NCI-H526 (cell line): Measurements from ENCODE around the gene ETNK1.
"Not testable (repeated sequence)": the region's sequence is repeated elsewhere in the genome, so short reads cannot be mapped to it uniquely, and the experiment has no call there.

Source experiments
- DNase-seq, 2 experiments: peaks; one replicate each; lab custom pipeline; 2025; lab: John Stamatoyannopoulos, UW

Gene ETNK1, protein sequence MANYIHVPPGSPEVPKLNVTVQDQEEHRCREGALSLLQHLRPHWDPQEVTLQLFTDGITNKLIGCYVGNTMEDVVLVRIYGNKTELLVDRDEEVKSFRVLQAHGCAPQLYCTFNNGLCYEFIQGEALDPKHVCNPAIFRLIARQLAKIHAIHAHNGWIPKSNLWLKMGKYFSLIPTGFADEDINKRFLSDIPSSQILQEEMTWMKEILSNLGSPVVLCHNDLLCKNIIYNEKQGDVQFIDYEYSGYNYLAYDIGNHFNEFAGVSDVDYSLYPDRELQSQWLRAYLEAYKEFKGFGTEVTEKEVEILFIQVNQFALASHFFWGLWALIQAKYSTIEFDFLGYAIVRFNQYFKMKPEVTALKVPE

GRCh38 chr12:22624870-22625761 lies at the start of gene ETNK1:
Gene ETNK1 (plus strand): TSS chr12:22625171. CDS start chr12:22625431, 260 bp downstream.
- peak; percentile 88 to 98 for DNase-seq

- no peak for DNase-seq
These were observed 48.9 kb upstream of the ETNK1 start for GRCh38 chr12:22576065-22576464.

- DNase-seq = no peak
These were observed 48.5 kb upstream of the ETNK1 start for GRCh38 chr12:22576473-22576872.

DNA sequence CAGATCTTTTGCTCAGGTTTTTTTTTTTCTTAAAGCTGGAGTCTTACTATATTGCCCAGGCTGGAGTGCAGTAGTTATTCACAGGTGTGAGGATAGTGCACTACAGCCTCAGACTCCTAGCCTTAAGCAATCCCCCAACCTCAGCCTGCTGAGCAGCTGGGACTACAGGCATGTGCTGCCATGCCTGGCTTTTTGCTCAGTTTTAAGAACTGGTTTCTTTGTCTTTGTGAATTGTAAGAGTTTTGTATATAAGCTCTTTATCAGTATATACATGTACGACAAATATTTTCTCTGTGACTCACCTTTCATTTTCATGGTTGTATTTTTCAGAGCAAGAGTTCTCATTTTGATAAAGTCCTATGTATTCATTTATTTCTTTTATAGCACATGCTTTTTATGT lies 47.3 kb upstream of the ETNK1 start:
- DNase-seq = no peak

DNA sequence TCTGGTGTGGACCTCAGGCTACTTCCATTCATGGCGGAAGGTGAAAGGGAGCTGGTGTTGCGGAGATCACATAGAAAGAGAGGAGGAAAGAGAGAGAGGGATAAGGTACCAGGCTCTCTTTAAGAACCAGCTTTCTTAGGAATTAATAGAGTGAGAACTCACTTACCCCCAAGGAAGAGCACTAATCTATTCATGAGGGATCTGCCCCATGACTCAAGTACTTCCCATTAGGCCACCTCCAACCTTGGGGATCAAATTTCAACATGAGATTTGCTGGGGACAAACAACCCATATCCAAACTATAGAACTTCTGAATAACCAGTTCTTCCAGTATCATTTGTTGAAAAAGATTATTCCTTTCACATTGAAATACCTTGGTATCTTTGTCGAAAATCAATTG lies 46.6 kb upstream of the ETNK1 start:
- DNase-seq = peak in 1 of 2 experiments; percentile 5

GRCh38 chr12:22588817-22589216 lies 36.2 kb upstream of the ETNK1 start:
- DNase-seq = peak; percentile 51 to 74

DNA sequence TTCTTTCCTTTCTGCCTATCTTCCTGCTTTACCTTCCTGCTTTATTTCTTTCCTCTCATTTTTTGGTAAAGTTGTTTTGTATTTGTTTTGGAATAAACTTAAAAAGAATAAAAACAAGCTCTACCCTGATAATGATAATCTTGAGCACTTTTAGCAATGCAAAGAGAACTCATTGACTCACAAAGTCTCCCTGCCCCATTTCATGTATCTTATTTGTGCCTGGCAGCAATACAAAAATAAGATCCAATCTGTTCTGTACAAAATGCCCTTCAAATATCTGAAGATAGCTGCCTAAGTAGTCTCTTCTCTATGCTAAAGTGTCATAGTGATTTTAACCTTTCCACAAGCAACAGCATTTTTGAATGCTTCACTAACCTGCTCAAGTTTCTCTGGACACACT lies 31.1 kb upstream of the ETNK1 start:
- DNase-seq = no peak

- not testable (repeated sequence) for DNase-seq
These were observed 27.4 kb upstream of the ETNK1 start for GRCh38 chr12:22597539-22597938.

- DNase-seq = no peak
These were observed 26.7 kb upstream of the ETNK1 start for GRCh38 chr12:22598141-22598762.

- no peak for DNase-seq
These were observed 26.2 kb upstream of the ETNK1 start for GRCh38 chr12:22598763-22599161.

DNA sequence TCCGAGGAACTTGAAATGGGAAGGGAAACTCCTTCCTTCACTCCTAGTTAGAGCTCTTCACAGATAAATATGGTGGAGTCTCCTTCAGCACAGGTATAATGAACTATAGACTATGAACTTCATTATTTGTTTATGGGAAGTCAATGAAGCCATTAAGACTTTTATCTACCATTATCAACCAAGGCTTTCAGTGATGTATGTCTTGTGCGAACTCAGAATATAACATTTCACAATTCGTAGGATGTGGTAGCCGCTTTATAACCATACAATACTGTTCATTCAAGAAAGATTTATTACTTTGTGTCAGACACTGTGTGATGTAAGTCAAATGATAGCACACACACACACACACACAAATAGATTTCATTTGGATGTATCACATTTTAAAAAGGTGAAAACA lies 24.8 kb upstream of the ETNK1 start:
- DNase-seq = no peak

DNA sequence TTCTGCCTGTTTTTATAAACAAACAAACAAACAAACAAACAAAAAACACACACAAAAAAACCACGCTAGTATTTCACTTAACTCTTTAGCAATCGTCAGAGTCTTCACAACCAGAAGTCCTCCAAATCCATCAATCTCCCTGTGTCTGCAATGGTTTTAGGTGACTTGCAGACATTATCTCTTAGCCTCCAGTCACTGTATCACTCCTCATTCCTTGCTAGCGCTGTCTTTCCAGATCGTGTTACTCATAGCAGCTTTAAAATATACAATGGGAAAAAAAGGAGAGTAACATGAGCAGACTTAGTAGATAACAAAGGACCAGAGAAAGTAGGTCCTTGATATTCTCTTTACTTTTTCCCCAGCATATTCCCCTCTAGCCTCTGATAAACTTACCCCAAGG lies 15.5 kb upstream of the ETNK1 start:
- DNase-seq = no peak

DNA sequence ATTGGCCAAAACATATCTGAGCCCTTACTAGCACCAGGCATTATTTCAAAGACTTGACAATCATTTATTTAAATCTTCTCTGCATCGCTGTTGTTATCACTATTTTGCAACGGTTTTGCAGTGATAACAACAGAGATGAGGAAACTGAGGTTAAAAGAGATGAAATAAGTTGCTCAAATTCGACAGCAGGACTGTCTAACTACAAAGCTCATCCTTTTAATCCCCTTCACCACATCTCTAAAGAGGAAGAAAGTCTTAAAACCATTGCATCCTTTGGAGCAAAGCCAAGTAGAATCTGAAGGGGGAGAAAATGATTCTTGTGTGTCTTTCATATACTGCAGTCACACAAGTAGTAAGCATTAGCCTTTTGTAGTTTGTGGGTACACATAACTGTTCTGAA lies 14.8 kb upstream of the ETNK1 start:
- DNase-seq = no peak

GRCh38 chr12:22612822-22613221 lies 12.1 kb upstream of the ETNK1 start:
- DNase-seq = not testable (repeated sequence)

GRCh38 chr12:22615963-22616501 lies 8.9 kb upstream of the ETNK1 start:
- no peak for DNase-seq

DNA sequence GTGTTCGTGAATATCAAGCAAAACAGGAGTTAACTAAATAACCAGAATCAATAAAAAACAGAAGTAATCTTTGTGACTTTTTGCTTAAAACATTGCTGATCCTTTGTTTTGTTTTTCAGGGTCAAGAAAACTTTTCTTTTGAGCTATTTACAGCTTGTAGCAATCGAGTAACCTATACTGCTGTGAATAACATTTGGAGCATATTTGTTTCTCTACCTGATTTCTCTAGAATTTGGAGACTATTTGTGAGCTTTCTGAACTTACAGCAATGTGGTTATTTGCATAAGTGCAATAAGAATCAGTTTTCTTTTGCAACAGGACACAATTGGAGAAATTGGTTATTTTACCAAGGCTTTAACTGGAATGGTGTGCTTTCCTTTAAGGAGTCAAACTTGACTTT lies 7.3 kb upstream of the ETNK1 start:
- DNase-seq = no peak

- peak; percentile 79 to 85 for DNase-seq
These were observed 462 bp upstream of the ETNK1 start for GRCh38 chr12:22624548-22624869.

DNA sequence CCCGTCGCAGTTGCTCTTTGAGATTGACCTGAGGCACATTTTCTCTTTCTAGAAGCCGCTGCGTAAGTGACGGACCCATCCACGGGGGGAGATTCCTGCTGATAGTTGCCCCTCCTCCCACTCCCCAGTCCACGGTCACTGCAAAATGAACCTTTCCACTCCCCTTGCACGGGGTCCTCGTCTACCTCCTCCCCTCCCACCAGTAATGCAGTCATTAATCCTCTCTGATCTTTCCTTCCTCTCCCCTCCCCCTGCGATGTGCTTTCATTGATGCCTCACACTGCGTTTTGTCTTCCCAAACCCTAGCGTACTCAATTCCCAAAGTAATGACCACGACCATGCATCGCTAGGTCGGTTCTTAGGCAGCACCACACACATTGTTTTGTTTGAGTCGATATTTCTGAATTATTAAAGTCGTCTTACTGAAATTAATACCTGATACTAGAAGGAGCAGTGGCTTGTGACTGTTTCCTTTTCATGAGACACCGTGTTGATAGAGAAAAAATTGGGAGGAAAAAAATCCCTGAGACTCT lies 857 bp downstream of the ETNK1 start:
- DNase-seq = peak; percentile 54 to 77

GRCh38 chr12:22626406-22626805 lies 1.4 kb downstream of the ETNK1 start:
- peak in 1 of 2 experiments; percentile 40 for DNase-seq

- DNase-seq = peak in 1 of 2 experiments; percentile 6
These were observed 2.4 kb downstream of the ETNK1 start for GRCh38 chr12:22627371-22627770.

DNA sequence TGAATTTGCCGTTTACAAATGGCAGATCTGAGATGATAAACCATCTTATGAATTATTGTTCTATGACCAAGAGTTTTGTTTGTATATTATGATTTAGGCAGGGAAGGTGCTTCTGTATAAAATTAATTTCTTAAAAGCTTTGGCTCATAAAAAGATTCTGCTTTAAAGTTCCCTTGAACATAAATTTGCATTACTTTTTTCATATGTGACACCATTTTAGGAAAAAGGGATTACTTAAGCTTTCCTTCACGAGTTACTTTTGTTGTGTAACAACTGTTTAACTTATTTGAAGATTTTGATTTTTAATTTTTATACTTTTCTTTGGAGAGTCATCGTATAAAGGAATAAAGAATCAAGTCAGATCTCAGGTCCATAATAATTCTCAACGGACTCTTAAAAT lies 3.3 kb downstream of the ETNK1 start:
- peak in 1 of 2 experiments; percentile 13 for DNase-seq

GRCh38 chr12:22631863-22632463 lies 7.0 kb downstream of the ETNK1 start:
- peak in 1 of 2 experiments; percentile 16 for DNase-seq
